Loucy (cell line): ENCODE results near the gene SLAMF1.

Experiments
- H2AFZ ChIP-seq: fragments of 200-600 bp; sonication (generic); 2 replicates; pipeline ENCODE4 v1.6.0; 2016; ENCODE audit warnings: antibody characterized with exemption, mild to moderate bottlenecking, low read length, moderate library complexity
- H3F3A ChIP-seq: fragments of 200-600 bp; 2 replicates; pipeline ENCODE4 v1.6.0; 2016; ENCODE audit warnings: antibody characterized with exemption, low read depth, mild to moderate bottlenecking
- H3K27me3 ChIP-seq: fragments of 200-600 bp; sonication (generic); 2 replicates; pipeline ENCODE4 v1.6.1; 2014; ENCODE audit warnings: low read length, mild to moderate bottlenecking; ENCODE audit not compliant: insufficient read depth, poor library complexity, severe bottlenecking
- H3K36me3 ChIP-seq: fragments of 200-600 bp; sonication (generic); 2 replicates; pipeline ENCODE4 v1.6.1; 2016; ENCODE audit warnings: low read length; ENCODE audit not compliant: insufficient read depth
- H3K4me1 ChIP-seq: fragments of 200-600 bp; sonication (generic); 2 replicates; pipeline ENCODE4 v1.5.1; 2014; ENCODE audit warnings: low read length, mild to moderate bottlenecking; ENCODE audit not compliant: insufficient read depth, poor library complexity, severe bottlenecking
- H3K4me2 ChIP-seq: fragments of 200-600 bp; sonication (generic); 2 replicates; pipeline ENCODE4 v1.6.0; 2014; ENCODE audit warnings: antibody characterized with exemption, low read length, low read depth, mild to moderate bottlenecking; ENCODE audit not compliant: poor library complexity, severe bottlenecking
- H3K4me3 ChIP-seq: fragments of 200-600 bp; sonication (generic); 2 replicates; pipeline ENCODE4 v1.5.1; 2014; ENCODE audit warnings: low read length, mild to moderate bottlenecking, mixed read lengths; ENCODE audit not compliant: poor library complexity, severe bottlenecking
- H3K79me2 ChIP-seq: fragments of 200-600 bp; sonication (generic); 2 replicates; pipeline ENCODE4 v1.6.1; 2014; ENCODE audit warnings: low read length; ENCODE audit not compliant: insufficient read depth
- H3K9ac ChIP-seq: fragments of 200-600 bp; sonication (generic); 2 replicates; pipeline ENCODE4 v1.6.0; 2014; ENCODE audit warnings: mild to moderate bottlenecking, low read depth, low read length, moderate library complexity; ENCODE audit not compliant: poor library complexity, severe bottlenecking
- H3K9me2 ChIP-seq: fragments of 200-600 bp; sonication (generic); replicated peaks from 2 replicates; pipeline ENCODE4 v1.6.1; 2016; ENCODE audit warnings: low read depth, low read length, mixed read lengths
- H3K9me3 ChIP-seq: fragments of 200-600 bp; sonication (generic); 2 replicates; pipeline ENCODE4 v1.6.1; 2014; ENCODE audit warnings: mild to moderate bottlenecking, antibody characterized with exemption, low read length, low read depth; ENCODE audit not compliant: insufficient read depth
- H4K20me1 ChIP-seq: fragments of 200-600 bp; sonication (generic); 2 replicates; pipeline ENCODE4 v1.6.0; 2014; ENCODE audit warnings: antibody characterized with exemption, low read length, mild to moderate bottlenecking; ENCODE audit not compliant: insufficient read depth, poor library complexity, severe bottlenecking
- CTCF ChIP-seq: fragments of 200-600 bp; sonication (generic); conservative IDR thresholded peaks from 2 replicates; pipeline ENCODE4 v1.5.1; 2014; ENCODE audit warnings: mild to moderate bottlenecking, antibody characterized with exemption, low read length
- EZH2phosphoT487 ChIP-seq: fragments of 200-600 bp; IDR thresholded peaks from 2 replicates; pipeline ENCODE4 v1.6.1; 2018; ENCODE audit warnings: antibody characterized with exemption, mild to moderate bottlenecking, moderate library complexity, borderline replicate concordance

SLAMF1 gene

GRCh38 chr1:160621633-160622413 lies 25.0 kb downstream of the SLAMF1 start:
- Histone ChIP-seq H4K20me1 (no peaks in the 10 kb centered on the region), H3F3A (no peaks in the 10 kb centered on the region), H3K79me2 (no peaks in the 10 kb centered on the region), H3K36me3 (no peaks in the 10 kb centered on the region), H3K9me2 (no peaks in the 10 kb centered on the region), H3K9me3 (0 out of 2 replicates have a peak, but pooled peaks cover 3% of the 10 kb centered on the region), H3K4me3 (no peak overlapping the region), H3K4me1 (peaks cover 25% of the 10 kb centered on the region), H3K4me2 (no peak overlapping the region), H2AFZ (no peak overlapping the region), H3K27me3 (no peaks in the 10 kb centered on the region), H3K9ac (no peak overlapping the region)
- no peak for TF ChIP-seq EZH2phosphoT487
- TF ChIP-seq CTCF: no peak

- no peak overlapping the region for H3K9ac ChIP-seq
- no peak overlapping the region for H3K4me2 ChIP-seq
- no peaks in the 10 kb centered on the region for H3F3A ChIP-seq
These were observed 25.8 kb downstream of the SLAMF1 start for GRCh38 chr1:160620942-160621632.

GRCh38 chr1:160619742-160620277 lies 27.0 kb downstream of the SLAMF1 start:
- no peaks in the 10 kb centered on the region for H3F3A ChIP-seq
- no peaks in the 10 kb centered on the region for H3K9me2 ChIP-seq
- no peaks in the 10 kb centered on the region for H3K79me2 ChIP-seq
- no peaks in the 10 kb centered on the region for H3K36me3 ChIP-seq
- H4K20me1 ChIP-seq: no peaks in the 10 kb centered on the region
- no peak overlapping the region for H3K9ac ChIP-seq
- no peak for TF ChIP-seq EZH2phosphoT487
- TF ChIP-seq CTCF: no peak
- no peak overlapping the region for H2AFZ ChIP-seq
- 0 out of 2 replicates have a peak, but pooled peaks cover 3% of the 10 kb centered on the region for H3K9me3 ChIP-seq
- peaks cover 20% of the 10 kb centered on the region for H3K4me1 ChIP-seq
- no peak overlapping the region for H3K4me2 ChIP-seq
- no peak overlapping the region for H3K4me3 ChIP-seq
- no peaks in the 10 kb centered on the region for H3K27me3 ChIP-seq

More at GRCh38 chr1:160620942-160621632, 25.8 kb downstream of the SLAMF1 start:
- TF ChIP-seq CTCF (no peak), EZH2phosphoT487 (no peak)
- Histone ChIP-seq H3K36me3 (no peaks in the 10 kb centered on the region), H2AFZ (no peak overlapping the region), H3K79me2 (no peaks in the 10 kb centered on the region), H4K20me1 (no peaks in the 10 kb centered on the region), H3K4me3 (no peak overlapping the region), H3K4me1 (peaks cover 25% of the 10 kb centered on the region), H3K9me3 (0 out of 2 replicates have a peak, but pooled peaks cover 3% of the 10 kb centered on the region), H3K27me3 (no peaks in the 10 kb centered on the region), H3K9me2 (no peaks in the 10 kb centered on the region)
